Right ventricle myocardium superior (tissue), 1 donor: ENCODE results near the gene CHST11. TPM values are rescaled to one million over a fixed set of nuclear protein-coding genes. Genes with fewer than 3 reads are reported as not detected.
"Not testable (repeated sequence)": the region's sequence is repeated elsewhere in the genome, so short reads cannot be mapped to it uniquely, and the experiment has no call there.

Experiments
- ATAC-seq: fragments of 200-7000 bp; cut with Tn5 transposase; one replicate; pipeline ENCODE4 v1.9.1; 2020; ENCODE audit warnings: mild to moderate bottlenecking; ENCODE audit not compliant: poor library complexity
- DNase-seq: peaks from one replicate; pipeline ENCODE4 v3.0.0-alpha.2; 2020
- intact Hi-C: fragments of 100-400 bp; cut with DNase I; formaldehyde crosslinking; loops from one replicate; pipeline ENCODE4 v1.11.2; 2022
- total RNA-seq: library from RNA; stranded (reverse); fragmentation: NEBNext Ultra II Directional; extraction: Animal tissue kit (Norgen Biotek cat#: 25700); gene quantifications from one replicate; pipeline ENCODE4 v1.2.1, GENCODE V29; 2021
- donor health status: DM: no; HTN: yes; CAD: no; lungs with severe emphysema.

CHST11 gene
- total RNA-seq, 1 donor from 2014 or later: 3.0 TPM

- intact Hi-C loops: no loop called here
- ATAC-seq: no peak
- DNase-seq: no peak
Observed at GRCh38 chr12:104600790-104601739, 144.3 kb downstream of the CHST11 start.

- ATAC-seq (no peak), DNase-seq (no peak)
- intact Hi-C loops: no loop called here
Observed at GRCh38 chr12:104602406-104602805, 145.7 kb downstream of the CHST11 start.

- intact Hi-C loops: no loop called here
- DNase-seq (no peak), ATAC-seq (no peak)
Observed at GRCh38 chr12:104602896-104603295, 146.1 kb downstream of the CHST11 start.

GRCh38 chr12:104603545-104603973 is 146.8 kb downstream of the CHST11 start:
- intact Hi-C loops: no loop called here
- DNase-seq (no peak), ATAC-seq (no peak)

GRCh38 chr12:104604070-104604994 is 147.6 kb downstream of the CHST11 start:
- ATAC-seq: peak; percentile 91
- intact Hi-C loops: no loop called here
- peak; percentile 68 for DNase-seq

GRCh38 chr12:104604995-104605675 is 148.4 kb downstream of the CHST11 start:
- DNase-seq (peak; percentile 56), ATAC-seq (no peak)
- intact Hi-C loops: no loop called here

- DNase-seq: peak; percentile 85
- ATAC-seq: peak; percentile 74
- intact Hi-C loops: no loop called here
Observed at GRCh38 chr12:104605685-104606084, 148.9 kb downstream of the CHST11 start.

- DNase-seq (no peak), ATAC-seq (no peak)
Observed at GRCh38 chr12:104608998-104609397, 152.2 kb downstream of the CHST11 start.

GRCh38 chr12:104609445-104609844 is 152.7 kb downstream of the CHST11 start:
- intact Hi-C loops: no loop called here
- DNase-seq (no peak), ATAC-seq (no peak)

More at GRCh38 chr12:104608998-104609397, 152.2 kb downstream of the CHST11 start:
- intact Hi-C loops: no loop called here

GRCh38 chr12:104610513-104611235 is 153.9 kb downstream of the CHST11 start:
- DNase-seq: no peak
- intact Hi-C loops: no loop called here
- ATAC-seq: no peak

- DNase-seq (no peak), ATAC-seq (no peak)
- intact Hi-C loops: no loop called here
Observed at GRCh38 chr12:104611671-104612070, 154.9 kb downstream of the CHST11 start.

GRCh38 chr12:104613372-104613771 is 156.6 kb downstream of the CHST11 start:
- DNase-seq, ATAC-seq, intact Hi-C loops: not testable (repeated sequence)

GRCh38 chr12:104615048-104615561 is 158.4 kb downstream of the CHST11 start:
- ATAC-seq: peak; percentile 92
- DNase-seq: peak; percentile 78
- intact Hi-C loops: no loop called here

GRCh38 chr12:104618691-104619090 is 161.9 kb downstream of the CHST11 start:
- DNase-seq: no peak
- no peak for ATAC-seq

GRCh38 chr12:104619305-104619704 is 162.6 kb downstream of the CHST11 start:
- intact Hi-C loops: no loop called here
- DNase-seq: no peak
- ATAC-seq: no peak

More at GRCh38 chr12:104618691-104619090, 161.9 kb downstream of the CHST11 start:
- intact Hi-C loops: no loop called here

- intact Hi-C loops: no loop called here
- ATAC-seq (no peak), DNase-seq (no peak)
Observed at GRCh38 chr12:104620837-104621531, 164.2 kb downstream of the CHST11 start.

- ATAC-seq: no peak
- DNase-seq: no peak
- intact Hi-C loops: no loop called here
Observed at GRCh38 chr12:104622928-104623327, 166.2 kb downstream of the CHST11 start.
